Fibroblast of pulmonary artery (primary cell): ENCODE data around the gene KAT2A.

ENCODE experiments used
- DNase-seq: peaks from one replicate; pipeline ENCODE4 v3.0.0-alpha.2; 2010; ENCODE audit warnings: low read depth
- H3K4me3 ChIP-seq: replicated peaks from 2 replicates; pipeline ENCODE4 v1.5.1; 2011; ENCODE audit warnings: low read depth, mild to moderate bottlenecking, control low read depth, low read length, moderate library complexity
- TF ChIP-seq, protein P1 (sequence below): IDR thresholded peaks from 2 replicates; pipeline ENCODE4 v1.5.1; 2011; ENCODE audit warnings: mild to moderate bottlenecking, control low read depth, low read length, inconsistent platforms; ENCODE audit errors: missing control alignments

KAT2A gene

DNA sequence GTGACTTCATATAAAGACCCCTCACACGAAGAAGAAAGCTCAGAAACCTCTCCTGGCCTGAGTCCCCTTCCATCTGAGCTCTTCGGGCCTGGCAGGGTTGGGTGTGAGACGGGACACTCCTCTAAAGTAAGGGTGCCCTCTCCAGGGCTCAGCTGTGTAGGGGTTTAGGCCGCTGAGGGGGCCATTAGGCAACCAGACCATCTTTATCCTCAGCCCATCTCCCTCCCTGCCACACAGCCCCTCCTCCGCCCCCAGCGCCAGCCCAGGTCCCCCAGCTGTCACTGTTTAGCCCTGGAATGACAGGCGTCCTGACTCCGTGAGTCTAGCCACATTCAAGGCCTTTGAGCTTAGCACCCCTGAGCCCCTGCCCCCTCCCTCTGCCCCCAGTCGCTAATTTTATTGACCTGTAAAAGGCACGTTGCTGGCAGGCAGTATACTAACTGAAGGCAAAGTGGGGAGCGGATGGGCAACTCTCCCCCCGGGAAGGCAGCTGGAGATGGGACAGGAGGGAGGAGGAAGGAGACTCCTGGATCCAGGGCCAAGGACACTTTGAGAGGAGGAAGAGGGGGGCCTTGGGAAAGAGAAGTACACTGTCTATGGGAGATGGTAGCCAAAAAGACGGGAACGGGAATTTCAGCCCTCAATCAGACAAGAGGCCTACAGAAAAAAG lies 22.3 kb downstream of the KAT2A start:
- TF ChIP-seq, protein P1, sequence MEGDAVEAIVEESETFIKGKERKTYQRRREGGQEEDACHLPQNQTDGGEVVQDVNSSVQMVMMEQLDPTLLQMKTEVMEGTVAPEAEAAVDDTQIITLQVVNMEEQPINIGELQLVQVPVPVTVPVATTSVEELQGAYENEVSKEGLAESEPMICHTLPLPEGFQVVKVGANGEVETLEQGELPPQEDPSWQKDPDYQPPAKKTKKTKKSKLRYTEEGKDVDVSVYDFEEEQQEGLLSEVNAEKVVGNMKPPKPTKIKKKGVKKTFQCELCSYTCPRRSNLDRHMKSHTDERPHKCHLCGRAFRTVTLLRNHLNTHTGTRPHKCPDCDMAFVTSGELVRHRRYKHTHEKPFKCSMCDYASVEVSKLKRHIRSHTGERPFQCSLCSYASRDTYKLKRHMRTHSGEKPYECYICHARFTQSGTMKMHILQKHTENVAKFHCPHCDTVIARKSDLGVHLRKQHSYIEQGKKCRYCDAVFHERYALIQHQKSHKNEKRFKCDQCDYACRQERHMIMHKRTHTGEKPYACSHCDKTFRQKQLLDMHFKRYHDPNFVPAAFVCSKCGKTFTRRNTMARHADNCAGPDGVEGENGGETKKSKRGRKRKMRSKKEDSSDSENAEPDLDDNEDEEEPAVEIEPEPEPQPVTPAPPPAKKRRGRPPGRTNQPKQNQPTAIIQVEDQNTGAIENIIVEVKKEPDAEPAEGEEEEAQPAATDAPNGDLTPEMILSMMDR, result no peak
- DNase-seq, result no peak
- H3K4me3 ChIP-seq, result no peak overlapping the region

DNA sequence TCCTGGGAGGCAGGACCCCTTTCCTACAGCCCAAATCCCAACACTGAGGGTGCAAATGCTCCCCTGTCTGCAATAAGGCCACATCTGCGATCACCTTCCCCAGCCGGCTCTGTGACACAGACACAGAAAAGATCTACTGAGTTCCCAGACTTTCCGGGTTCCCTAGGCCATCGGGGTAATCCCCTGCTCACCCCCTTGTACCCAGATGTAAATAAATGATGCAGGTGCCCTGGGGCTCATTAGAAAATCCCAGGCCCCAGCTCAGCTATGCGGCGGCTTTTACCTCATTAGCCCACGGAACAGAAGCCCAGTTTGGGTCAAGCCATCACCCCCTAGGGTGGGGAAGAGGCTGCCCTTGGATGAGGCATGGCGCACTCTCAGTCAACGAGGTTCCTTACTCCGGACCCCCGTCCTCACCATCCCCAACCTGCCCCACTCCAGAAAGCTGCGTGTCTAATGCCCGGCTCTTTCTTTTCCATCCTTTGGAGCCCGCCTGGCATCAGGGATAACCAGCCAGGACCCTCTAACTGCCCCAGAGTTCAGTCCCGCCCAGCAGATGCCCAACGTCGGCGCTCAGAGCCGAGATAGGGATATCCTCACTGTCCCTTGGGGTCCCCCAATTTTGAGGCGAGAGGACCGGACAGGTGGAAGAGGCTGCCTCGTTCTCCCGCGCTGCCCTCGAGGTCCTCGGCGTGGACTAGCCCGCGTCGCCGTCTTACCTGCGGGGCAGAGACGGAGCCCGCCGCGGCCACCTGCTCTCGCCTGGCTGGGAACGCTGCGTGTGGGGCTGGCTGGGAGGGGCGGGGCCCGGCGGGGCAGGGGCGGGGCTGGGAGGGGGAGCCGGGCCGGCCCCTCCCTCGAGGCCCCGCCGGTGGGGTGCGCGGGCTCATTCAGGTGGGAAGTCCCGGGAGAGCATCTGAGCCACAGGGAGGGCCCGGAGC lies 23.2 kb downstream of the KAT2A start, which contains the start of gene ZNF385C:
Gene ZNF385C (minus strand): TSS at position 783 of the 941 bp plus-strand sequence. CDS start 35,417 bp downstream, outside the sequence.
- H3K4me3 ChIP-seq, result no peak within 1 kb of the TSS
- TF ChIP-seq, protein P1, result no peak
- no peak for DNase-seq

DNA sequence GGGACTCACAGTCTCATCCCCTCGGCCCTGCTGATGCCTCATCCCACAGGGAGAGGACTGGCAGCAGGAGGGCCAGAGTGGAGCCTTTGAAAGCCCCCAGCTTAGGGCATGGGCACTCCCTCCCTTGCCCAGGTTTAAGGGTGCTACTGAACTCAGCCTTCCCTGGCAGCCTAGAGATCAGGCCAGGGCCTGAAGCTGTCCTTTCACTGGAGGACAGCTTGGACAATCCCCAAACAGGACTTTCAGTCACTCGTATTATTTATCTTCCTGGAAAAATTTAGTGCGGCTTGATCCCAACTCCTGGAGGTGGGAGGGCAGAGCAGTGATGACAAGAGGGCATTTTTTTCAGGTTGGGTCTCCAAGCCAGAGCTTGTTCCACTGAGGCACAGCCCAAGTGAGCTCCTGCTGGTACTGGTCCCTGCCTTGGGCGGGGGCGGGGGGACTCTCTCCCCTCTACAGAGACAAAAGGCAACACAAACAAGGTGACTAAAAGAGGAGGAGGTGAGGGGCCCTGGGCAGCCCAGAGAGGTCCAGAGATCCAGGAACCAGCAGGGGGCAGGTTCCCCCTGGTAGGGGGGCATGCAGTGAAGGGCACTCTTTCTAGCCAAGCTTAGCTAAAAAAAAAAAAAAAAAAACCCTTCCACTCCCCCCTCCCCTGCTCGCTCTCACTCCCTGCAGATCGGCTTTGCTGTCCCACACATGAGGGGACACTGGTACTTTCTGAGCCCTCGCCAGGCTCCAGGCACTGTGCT lies 24.6 kb downstream of the KAT2A start:
- DNase-seq, result no peak
- TF ChIP-seq, protein P1, result no peak
- no peak overlapping the region for H3K4me3 ChIP-seq

DNA sequence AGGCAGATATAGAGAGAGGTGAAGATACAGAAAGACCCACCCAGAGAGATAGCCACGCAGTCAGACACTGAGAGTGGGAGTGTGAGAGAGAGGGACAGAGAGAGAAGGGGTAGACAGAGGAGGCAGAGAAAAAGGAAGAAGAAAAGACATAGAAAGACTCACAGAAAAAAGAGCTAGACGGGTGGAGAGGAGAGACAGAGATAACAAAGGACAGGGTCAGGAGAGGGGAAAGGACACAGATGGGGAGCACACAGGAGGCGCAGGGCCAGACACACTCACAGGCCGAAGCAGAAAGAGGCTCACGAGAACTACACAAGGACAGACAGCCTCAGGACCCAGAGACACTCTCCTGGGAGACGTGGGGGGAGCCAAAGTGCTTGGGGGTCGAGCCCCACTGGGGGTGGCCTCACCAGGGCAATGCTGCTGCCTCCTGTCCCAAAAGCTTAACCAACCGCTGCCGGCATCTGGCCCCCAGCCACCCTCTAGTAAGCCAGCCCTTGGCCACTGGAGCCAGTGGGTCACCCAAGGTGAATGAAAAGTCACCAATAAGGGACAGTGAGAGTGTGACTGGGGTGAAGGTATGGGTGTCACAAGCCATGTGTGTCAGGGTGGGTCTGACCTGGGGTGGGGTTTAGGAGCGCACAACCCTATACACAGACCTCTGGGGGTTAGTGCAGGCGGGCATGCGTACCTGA lies 26.6 kb downstream of the KAT2A start:
- no peak for DNase-seq
- no peak overlapping the region for H3K4me3 ChIP-seq
- TF ChIP-seq, protein P1, result no peak

DNA sequence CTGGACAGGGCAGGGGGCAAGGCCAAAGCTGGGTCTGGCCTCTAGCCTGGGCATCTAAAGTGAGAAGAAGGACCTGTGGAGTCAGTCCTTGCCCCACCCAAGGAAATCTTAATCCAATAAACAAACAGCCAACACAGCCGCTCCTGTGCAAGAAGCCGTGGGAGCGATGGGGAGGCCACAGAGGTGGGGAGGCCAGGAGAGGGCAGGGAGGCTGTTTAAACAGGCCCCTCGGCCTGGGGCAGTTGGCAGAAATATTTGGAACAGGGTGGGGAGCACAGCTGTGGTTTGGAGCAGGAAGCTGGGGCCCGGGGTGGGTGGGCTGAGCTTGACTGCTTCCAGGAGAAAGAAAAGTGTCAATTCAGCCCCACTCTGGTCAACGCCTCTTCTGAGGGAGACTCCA lies 28.2 kb downstream of the KAT2A start:
- H3K4me3 ChIP-seq, result no peak overlapping the region
- TF ChIP-seq, protein P1, result no peak
- no peak for DNase-seq
